HG03095 (cell line): ENCODE measurements around the gene GPR39.

Source experiments
- ATAC-seq: cut with Tn5 transposase; IDR thresholded peaks from one replicate; pipeline ENCODE4 v1.9.1; 2021; ENCODE audit warnings: moderate library complexity; ENCODE audit not compliant: unreplicated experiment

Gene GPR39

GRCh38 chr2:132442278-132442677 lies 25.7 kb downstream of the GPR39 start:
- no peak for ATAC-seq

- no peak for ATAC-seq
Measured at GRCh38 chr2:132443106-132443505, 26.5 kb downstream of the GPR39 start.

GRCh38 chr2:132446444-132446843 lies 29.8 kb downstream of the GPR39 start:
- no peak for ATAC-seq

- no peak for ATAC-seq
Measured at GRCh38 chr2:132448331-132448730, 31.7 kb downstream of the GPR39 start.

- no peak for ATAC-seq
Measured at GRCh38 chr2:132448771-132449170, 32.2 kb downstream of the GPR39 start.

GRCh38 chr2:132449868-132450267 lies 33.3 kb downstream of the GPR39 start:
- ATAC-seq, result no peak

- no peak for ATAC-seq
Measured at GRCh38 chr2:132460781-132461180, 44.2 kb downstream of the GPR39 start.

GRCh38 chr2:132462236-132462635 lies 45.6 kb downstream of the GPR39 start:
- ATAC-seq, result no peak

- ATAC-seq, result no peak
Measured at GRCh38 chr2:132463719-132464118, 47.1 kb downstream of the GPR39 start.

- no peak for ATAC-seq
Measured at GRCh38 chr2:132465917-132466316, 49.3 kb downstream of the GPR39 start.

- no peak for ATAC-seq
Measured at GRCh38 chr2:132466428-132467028, 49.9 kb downstream of the GPR39 start.

GRCh38 chr2:132468821-132469675 lies 52.4 kb downstream of the GPR39 start:
- no peak for ATAC-seq

GRCh38 chr2:132470746-132471145 lies 54.1 kb downstream of the GPR39 start:
- ATAC-seq, result no peak

- no peak for ATAC-seq
Measured at GRCh38 chr2:132473174-132473883, 56.7 kb downstream of the GPR39 start.

- no peak for ATAC-seq
Measured at GRCh38 chr2:132475615-132476014, 59.0 kb downstream of the GPR39 start.

- no peak for ATAC-seq
Measured at GRCh38 chr2:132477436-132477835, 60.8 kb downstream of the GPR39 start.

GRCh38 chr2:132477962-132478361 lies 61.4 kb downstream of the GPR39 start:
- ATAC-seq, result no peak

GRCh38 chr2:132478461-132479105 lies 62.0 kb downstream of the GPR39 start:
- ATAC-seq, result no peak

GRCh38 chr2:132479155-132479554 lies 62.5 kb downstream of the GPR39 start:
- no peak for ATAC-seq

GRCh38 chr2:132482821-132483220 lies 66.2 kb downstream of the GPR39 start:
- no peak for ATAC-seq

- no peak for ATAC-seq
Measured at GRCh38 chr2:132484144-132484543, 67.5 kb downstream of the GPR39 start.
